ENCODE results near the gene EHD1.

The EHD1 gene

DNA sequence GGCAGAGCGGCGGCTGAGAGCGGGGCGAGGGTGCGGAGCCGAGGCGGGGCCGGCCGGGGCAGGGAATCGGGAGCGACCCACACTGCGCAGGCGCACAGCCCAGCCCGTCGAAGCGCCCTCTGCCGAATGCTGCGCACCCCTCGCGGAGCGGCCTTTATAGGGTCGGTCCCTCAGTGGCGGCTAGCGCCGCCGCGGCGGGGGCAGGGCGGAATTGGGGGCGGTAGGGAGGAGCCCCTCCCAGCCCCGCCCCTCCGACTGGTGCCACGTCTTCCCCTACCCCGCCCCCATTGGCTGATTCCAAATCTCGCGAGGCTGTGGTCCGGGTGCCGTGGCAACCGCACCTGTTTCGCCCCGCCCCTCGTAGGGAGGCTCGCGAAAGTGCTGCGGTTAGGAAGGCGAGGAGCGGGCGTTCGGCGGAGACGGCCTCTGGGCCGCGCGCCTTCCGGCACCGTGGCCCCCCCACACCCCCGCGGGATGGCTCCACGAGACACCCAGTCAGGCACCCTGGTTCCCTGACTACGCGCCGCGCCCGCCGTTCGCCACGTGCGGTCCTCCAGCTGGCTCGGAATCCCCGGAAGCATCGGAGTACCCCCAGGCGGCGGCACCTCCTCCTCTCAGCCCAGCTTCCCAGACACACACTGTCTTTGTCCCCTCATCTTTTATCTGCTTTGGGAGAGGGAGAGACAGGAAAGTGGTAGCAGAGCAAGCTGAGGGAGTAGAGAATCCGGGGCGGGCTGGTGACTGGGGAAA is at the start of gene EHD1:
Gene EHD1 (minus strand): TSS at position 128 of the 750 bp plus-strand sequence. CDS start 157 bp downstream, outside the sequence.
- DNase-seq (ENCODE audit: low spot score) = peak; percentile 99

DNA sequence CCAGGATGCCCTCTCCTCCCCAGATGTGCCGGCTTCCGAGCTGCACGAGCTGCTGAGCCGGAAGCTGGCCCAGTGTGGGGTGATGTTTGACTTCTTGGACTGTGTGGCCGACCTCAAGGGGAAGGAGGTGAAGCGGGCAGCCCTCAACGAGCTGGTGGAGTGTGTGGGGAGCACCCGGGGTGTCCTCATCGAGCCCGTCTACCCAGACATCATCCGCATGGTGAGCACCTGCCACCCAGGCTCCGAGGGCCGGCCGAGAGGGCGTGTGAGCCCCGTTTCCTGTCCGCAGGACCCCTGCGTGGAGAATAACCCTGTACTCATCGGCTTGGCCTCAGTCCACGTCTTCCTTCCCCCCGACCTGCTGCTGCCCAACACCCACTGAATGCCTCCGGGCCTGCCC is 48.3 kb upstream of the EHD1 start:
- no peak for DNase-seq (ENCODE audit: low spot score)

DNA sequence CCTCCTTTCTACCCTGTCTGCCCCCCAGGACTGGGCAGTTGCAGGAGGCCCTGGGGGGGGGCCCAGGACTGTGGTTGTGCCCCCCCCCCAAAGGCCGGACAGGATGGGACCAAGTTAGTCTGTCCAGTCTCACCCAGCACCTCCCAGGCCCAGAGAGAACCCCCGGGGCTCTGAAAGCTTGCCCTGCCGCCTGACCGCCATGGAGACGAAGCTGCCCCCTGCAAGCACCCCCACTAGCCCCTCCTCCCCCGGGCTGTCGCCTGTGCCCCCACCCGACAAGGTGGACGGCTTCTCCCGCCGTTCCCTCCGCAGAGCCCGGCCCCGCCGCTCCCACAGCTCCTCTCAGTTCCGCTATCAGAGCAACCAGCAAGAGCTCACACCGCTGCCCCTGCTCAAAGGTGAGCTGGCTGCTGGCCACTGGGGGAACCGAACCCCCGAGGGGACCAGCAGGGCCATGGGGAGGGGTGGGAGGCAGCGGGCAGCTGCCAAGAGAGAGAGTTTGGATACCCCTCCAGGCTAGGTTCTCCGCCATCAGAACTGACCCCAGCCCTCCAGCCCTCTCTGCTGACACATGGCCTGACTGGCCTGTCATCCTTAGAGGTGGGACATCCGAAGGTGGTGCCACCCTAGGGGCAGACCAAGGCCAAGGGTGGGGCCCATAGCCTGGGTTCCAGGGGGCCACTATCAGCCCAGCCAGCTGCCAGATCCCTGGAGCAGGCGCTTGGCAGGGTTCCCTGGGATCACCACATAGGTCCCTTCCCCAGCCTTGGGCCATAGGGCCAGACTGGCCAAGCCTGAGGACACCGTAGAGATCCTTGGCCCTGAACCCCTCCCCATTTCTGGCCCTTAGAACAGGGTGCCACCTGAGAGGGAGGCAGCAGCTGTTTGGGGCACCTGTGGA is 47.4 kb upstream of the EHD1 start:
- no peak for DNase-seq (ENCODE audit: low spot score)

DNA sequence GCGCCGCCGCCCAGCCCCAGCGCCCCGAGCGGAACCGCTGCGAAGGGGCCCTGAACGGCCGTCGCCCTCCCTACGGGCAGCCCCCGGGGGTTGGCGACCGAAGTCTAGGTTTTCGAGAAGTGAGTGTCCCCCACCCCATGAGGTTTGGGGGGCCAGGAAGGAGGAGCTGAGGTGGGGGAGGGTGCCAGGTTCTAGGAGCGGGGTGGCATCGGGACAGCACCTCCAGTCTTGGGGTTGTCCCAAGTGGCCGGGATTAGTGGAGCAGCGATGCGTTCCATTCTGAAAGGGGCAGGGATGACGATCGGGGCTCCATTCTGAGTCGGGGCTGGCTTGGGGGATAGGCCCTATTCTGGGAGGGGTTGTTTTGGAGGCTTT is 46.5 kb upstream of the EHD1 start:
- no peak for DNase-seq (ENCODE audit: low spot score)

DNA sequence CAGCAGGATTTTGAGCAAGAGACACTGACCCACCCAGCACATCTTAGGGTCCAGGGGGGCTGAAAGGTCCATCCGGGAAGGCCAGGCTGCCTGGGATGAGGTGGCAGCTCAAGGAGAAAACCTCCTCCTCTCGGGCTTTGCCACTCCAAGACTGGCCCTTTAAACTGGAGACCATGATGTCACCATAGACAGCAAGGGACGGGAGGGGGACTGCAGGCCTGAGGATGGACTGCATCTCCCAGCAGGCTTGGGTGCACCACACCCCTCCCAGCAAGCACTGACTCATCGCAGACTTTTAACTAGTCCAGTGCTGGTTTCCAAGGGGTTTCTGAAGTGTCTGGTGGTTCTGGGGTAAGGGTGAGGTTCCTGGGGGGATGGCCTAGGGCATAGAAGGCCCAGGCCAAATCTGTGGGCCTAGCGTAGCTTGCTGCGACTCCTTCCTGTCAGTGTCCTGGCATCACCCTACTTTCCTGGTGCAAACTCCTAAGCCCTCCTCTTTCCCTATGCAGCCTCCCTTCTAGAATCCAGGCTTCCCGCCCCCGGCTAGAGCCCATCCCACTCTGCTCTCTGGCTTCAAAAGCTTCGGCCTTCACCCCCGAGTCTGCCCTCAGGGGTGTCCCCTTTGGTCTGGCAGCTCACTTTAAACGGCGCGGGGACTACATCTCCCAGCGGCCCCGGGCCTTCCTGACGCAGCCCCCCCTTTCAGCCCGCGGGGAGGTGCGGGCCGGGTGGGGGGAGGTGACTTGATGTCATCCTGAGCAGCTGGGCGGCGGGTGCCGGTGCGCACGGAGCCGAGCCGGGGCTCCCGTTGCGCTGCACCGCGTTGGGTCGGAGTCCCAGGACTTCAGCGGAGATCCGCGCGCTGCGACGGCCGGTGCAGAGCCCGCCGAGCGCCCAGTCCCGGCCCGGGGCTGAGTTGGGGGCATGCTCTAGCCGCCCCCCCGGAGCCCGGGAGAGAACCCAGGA is 45.8 kb upstream of the EHD1 start, which contains the start of gene PPP2R5B:
Gene PPP2R5B (plus strand): TSS at position 746 of the 966 bp plus-strand sequence. CDS start 1,046 bp downstream, outside the sequence.
- DNase-seq (ENCODE audit: low spot score) = peak; percentile 88

DNA sequence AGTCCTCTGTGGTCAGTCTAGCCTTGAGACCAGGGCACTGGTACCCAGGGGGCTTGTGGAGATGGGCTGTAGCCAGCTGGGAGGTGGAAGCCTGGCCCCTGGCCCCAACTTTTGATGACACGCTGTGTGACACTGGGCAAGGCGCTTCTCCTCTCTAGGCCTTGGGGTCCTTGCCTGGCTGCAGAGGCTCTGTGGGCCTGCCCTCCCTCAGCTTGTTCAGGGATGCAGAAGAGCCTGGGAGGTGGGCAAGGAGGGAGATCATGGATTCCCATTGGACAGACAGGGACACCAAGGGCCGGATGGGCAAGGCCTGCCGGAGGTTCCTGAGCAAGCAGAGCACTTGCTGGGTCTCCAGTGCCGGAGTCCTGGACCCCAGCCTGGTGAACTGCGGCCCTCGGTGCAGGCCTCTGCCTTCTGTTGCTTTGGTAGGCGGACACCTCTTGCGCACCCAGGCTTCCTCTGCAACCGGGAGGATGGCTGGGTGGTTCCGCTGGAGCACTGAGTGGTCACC is 44.8 kb upstream of the EHD1 start:
- DNase-seq (ENCODE audit: low spot score) = no peak

DNA sequence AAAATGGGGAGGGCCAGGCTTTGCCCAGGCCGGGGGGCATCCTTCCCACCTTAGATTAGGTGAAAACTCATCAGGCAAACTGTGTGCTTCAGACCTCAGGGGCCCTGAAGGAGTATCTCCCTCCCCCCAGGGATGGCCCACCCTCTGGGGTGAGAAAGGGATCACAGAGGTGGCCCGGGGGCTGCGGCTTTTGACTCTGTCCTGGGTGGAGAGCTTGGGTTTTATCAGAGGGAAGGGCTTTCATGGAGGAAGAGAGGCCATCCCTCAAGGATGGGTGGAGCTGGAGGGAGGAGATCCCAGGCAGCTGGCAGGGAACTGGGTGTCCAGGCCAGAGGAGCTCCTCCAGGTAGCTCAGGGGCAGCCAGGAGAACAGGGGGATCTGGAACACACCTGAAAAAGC is 43.0 kb upstream of the EHD1 start:
- no peak for DNase-seq (ENCODE audit: low spot score)

DNA sequence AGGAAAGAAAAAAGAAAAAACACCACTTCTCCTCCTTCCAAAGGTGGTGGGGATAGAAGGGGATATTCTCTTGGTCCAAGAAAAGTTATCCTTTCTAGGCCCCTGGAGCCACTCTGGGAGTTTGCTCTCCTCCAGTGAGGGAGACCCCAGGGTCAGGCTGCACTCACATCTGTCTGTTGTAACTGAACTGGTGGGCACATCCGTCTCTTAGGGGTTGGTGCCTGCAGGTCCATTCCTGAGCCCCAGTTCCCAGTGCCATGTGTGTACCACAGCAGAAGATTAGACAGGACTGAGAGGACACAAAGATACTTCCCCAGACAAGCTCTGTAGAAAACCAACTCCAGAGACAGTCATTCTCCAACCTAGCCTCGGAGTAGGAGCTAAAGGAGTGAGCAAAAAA is 41.7 kb upstream of the EHD1 start:
- no peak for DNase-seq (ENCODE audit: low spot score)

DNA sequence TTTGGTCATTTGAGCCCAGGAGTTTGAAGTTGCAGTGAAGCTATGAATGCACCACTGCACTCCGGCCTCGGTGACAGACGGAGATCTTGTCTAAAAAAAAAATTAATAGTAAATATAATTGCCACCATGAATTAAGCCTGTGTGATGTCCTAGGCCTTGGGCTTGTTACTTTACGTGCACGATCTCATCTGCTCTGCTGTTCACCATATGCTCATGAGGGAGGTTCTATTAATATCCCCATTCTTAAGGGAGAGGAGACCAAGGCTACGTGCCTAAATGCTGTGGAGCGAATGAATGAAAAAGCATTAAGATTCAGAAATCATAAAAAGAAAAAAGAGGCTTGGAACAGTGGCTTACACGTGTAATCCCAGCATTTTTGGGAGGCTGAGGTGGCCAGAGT is 41.2 kb upstream of the EHD1 start:
- no peak for DNase-seq (ENCODE audit: low spot score)

DNA sequence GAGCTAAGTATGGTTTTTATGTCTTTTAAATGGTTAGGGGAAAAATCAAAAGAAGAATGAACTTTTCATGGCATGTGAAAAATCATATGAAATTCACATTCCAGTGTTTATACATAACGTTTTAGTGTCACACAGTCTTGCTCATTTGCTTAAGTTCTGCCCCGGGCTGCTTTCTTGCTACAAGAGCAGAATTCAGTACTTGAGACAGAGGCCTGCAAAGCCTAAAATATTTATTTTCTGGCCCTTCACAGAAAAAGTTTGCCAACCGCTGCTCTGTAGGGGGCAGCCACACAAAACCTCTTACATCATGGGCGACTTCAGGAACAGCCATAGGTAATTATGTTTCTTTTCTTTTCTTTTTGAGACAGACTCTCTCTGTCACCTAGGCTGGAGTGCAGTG is 39.6 kb upstream of the EHD1 start:
- no peak for DNase-seq (ENCODE audit: low spot score)

DNA sequence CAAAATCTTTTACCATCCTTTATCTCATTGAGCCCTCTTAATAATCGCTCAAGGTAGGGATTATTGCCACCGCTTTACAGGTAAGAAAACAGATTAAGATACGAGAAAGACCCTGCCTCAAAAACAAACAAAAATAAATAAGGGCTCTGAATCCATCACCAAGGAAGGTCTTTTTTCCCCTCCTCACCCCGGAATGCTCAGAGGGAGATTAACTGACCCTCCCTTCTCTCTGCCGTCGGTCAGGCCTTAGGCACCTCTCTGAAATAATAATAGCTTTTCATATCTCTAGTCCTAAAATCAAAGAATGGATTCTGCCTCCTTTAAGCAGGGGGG is 39.2 kb upstream of the EHD1 start:
- no peak for DNase-seq (ENCODE audit: low spot score)

DNA sequence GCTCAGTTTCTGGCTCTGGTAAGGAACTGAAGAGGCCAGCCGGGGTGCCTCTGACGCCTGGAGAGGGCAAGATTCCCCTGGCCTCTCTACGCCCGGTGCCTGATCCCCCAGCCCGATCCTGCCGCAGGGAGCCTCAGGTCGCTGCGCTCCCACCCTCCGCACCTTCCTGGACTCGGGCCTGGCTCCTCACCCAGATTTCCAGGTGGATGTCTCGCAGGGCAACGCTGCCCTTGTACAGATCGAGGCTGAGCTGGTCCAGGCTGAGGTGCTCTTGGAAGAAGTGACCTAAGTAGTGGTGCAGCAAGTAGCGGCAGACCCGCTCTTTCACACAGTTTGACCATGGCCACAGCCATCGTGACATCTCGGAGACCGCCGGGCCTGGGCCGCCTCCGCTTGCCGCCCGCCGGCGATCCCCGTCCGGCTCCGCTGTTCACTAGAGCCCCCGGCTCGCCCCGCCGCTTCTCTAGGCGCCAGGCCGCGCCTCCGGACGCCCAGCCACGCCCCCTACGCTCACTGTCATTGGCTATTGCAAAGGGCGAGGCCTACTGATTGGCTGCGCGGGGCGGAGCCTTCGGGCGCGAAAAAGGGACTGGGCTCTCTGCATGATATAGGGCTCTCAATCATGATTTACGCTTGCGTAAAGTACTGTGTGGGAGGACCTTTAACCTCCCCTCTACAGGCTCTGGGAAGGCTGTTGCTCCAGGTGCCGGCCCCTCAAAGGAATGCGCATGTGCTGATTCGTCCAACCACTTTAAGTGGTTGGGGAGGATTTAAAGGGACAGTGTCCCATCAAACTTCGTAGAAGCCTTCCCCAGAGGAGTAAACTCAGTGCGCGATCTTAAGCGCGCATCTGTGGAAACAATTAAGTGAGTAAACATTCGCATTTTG is 38.6 kb upstream of the EHD1 start, which contains the start of gene ATG2A:
Gene ATG2A (minus strand): TSS at position 435 of the 888 bp plus-strand sequence. CDS start 74 bp downstream, at position 361.
- peak; percentile 99 for DNase-seq (ENCODE audit: low spot score)

DNA sequence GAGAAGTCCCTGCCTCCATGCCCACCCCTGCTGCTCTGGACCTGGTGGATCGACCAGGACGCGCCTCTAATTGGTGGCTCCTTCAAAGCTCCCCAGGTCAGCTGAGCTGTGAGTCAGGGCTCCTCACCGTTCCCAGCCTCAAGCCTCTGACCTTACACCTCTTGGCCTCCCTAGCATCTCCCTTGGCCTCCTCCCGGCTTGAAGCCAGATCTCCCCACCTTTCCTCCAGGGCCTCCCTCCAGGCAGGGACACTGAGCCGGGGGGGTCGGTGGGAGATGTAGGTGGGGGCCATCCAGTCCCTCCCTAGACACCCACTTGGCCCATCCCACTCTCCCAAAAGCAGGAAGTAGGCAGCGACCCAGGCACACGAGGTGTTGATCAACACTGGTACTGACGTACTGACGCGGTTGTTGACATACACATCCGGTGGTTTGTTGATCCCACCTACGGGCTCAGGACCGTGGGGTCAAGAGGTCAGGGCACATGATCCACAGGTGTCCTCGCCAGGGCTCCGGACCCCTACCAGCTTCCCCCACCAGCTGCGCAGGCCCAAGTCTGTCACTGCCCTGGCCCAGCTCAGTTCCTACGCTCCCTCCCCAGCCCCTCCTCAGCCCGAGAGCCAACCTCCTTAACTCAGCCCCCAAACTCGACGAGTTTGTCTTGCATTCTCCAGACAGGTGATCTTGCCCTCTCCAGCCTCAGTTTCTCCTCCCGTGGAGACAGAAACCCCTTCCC is 37.8 kb upstream of the EHD1 start:
- peak; percentile 63 for DNase-seq (ENCODE audit: low spot score)

DNA sequence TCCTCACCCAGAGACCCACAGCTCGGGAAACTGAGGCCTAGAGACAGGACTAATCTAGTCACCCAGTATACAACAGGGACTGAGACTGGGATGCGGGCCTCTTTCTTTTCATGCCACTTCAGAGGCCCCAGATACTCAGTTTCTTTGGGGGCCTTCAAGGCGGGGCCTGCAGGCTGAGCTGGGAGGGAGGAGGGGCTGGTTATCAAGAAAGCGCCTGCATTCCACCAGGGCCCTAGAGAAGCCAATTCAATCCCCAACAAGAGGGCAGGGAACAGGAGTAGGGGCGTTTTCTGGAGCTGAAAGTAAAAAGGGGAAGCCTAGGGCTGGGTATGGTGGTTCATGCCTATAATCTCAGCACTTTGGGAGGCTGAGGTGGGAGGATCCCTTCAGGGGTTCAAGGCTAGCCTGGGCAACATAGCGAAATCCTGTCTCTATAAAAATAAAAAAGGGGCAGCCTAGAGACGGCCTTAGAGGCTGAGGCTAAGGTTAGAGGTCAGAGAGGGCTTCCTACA is 37.0 kb upstream of the EHD1 start:
- DNase-seq (ENCODE audit: low spot score) = no peak

DNA sequence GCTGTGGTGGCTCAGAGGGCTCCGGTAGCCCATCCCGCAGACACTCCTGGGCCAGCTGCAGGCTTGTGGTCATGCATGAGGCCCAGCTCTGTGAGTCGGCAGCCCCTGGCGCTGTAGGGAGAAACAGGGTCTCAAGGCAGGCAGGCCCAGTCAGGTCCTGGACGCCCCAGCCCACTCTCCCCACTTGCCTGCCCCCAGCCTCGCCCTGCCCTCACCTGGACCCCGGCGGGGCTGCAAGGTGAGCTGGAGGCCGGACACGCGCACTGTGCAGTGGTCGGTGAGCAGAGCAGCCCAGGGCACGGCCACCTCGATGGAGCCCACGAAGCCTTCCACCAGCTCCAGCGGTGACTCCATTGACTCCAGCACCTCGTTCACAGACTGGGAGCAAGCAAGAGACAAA is 35.7 kb upstream of the EHD1 start:
- no peak for DNase-seq (ENCODE audit: low spot score)

DNA sequence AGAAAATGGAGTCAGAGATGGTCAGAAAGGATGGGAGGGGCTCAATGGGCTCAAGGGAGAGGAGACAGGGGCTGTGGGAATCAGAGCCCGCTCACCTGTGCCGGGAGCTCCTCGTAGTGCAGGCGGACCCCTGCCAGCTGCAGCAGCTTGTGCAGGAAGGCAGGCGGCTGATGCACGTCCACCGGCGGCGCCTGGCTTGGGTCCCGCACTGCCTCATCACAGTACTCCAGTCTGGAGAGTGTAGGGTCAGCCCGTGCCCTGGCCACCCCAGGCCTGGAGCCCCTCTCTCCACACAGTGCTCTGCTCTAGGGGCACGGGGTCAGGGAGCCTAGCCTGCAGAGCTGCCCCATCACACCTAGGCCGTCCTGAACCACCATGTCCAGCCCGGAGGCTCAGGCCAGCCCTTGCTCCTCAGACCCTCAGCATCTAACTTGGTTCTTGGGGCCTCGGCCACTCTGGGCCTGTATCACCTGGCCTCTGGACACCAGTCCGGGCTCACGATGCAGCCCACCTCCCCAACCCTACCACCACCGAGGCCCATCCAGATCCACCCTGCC is 34.8 kb upstream of the EHD1 start:
- no peak for DNase-seq (ENCODE audit: low spot score)

DNA sequence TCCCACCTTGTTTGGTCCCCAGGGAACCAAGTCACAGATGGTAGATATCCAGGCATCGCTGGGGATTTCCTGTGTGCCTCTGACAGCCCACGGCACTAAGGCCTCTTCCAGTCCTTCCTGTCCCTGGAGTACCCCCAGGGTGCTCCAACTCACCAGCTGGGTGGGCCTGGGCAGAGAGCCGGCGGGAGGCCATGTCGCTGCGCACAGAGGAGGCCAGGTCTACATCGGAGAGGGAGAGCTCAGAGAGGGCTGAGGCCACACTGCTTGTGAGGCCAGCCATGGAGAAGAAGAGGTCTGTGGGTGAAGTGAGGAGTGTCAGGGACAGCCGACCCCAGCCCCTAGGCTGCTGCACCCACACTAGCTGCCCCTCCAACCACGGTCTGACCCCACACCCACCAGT is 33.3 kb upstream of the EHD1 start:
- DNase-seq (ENCODE audit: low spot score) = no peak

DNA sequence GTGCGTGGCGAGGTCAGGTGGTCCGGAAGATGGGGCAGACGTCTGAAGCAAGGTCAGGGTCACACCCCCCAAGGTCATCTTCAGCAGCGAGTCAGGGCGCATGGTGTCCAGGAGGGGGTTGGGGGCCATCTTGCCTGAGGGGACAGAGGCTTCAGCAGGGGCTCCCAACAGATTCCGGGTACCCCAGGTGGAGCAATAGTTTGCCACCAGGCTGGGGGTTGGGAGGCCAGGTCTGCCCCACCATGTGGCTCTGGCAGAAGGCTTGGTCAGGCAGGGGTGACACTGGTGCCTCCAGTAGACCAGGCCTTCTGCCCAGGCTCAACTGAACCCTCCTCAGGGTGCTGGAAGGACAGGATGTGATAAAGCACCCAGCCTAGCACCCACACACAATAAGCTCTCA is 32.7 kb upstream of the EHD1 start:
- DNase-seq (ENCODE audit: low spot score) = no peak

DNA sequence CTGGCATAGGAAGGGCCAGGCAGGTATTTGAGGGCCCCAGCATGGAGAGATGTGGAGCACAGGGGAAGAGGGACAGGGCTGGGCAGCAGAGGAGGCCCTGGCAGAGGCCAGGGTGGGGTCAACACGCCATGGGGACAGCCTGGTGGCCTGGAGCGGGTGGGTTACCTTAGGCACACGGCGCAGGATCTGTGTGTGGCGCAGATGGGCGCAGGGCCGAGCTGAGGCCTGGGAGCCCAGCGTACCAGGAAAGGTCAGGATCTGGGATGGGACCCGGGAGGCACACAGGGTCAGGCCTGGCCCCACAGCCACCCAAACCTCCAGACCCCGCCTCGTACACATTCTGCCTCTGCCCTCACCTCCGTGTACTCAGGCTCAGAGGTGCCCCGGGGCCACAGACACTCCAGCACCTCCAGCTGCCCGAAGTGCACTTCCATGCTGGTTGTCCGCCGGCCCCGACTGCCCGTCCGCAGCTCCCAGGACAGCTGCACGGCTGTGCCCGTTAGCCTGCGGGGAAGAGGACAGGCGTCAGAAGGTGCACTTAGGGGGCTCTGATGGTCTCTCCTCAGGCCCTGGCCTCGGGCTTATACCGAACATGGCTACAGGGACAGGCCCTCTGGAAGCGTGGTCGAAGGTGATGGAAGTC is 32.2 kb upstream of the EHD1 start:
- DNase-seq (ENCODE audit: low spot score) = no peak

Data from ecto neural progenitor cell (in vitro differentiated cells).